ENCODE data around the gene DPH5.
"Not testable (repeated sequence)": the region's sequence is repeated elsewhere in the genome, so short reads cannot be mapped to it uniquely, and the experiment has no call there.

The DPH5 gene

DNA sequence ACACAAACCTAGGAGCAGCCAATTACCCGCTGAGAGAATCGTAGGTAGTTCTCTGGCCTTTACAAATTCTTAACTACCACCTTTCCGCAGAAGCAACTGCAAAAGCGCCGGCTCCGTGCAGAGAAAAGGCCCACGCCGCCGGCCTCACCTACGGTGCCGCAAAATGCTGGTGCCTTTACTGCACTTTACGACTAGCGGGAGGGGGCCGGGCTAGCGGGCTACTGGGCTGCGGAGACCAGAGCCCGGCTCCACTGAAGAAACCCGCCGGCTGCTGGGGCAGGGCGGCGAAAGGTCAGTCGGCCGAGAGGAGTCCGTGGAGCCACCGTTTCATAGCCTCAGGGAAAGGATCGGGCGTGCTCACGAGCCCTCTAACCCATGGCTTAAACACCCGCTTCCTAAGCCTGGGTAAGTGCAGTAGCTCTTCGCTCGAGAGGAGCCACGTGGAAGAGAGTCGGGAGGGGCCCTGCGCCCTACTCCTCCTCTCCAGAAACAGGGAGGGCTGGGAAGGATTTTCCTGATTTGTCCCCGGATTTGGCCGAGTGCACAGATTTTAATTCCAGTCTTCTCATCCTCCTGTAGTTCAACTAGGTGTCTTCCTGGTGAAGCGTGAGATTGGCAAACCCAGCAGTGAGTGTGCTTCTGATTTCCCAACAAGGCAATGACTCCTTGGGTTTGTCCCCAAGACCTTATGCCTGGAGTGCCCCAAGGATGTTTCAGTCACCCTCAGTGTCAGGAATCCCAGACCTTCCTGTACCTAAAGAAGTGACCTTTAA, at the start of gene DPH5:
Gene DPH5 (minus strand): TSS at position 128 of the 773 bp plus-strand sequence. CDS start 341 bp downstream, outside the sequence.
- peak; percentile 90 for DNase-seq

GRCh38 chr1:101073836-101074235, 48.3 kb upstream of the DPH5 start:
- no peak for DNase-seq

DNA sequence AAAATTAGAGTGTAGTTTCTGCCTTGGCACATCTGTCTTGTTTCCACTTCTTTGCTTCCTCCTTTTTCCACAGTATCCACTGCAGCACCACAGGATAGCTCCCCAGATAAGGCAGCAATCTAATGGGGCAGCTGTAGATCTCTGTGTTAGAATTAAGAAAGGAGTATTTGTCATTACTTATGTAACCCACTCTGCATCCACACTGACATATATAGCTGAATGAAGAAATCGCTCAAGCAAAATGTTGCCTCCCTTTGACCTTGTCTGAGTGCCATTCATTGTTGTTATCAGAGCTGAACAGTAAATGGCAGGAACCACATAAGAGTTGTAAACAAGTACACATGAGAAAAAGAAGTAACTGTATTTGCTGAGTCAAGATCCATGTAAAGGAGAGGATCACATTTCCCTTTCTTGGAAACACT, 45.9 kb upstream of the DPH5 start:
- no peak for DNase-seq

- no peak for DNase-seq
Measured at GRCh38 chr1:101069158-101069557, 43.6 kb upstream of the DPH5 start.

DNA sequence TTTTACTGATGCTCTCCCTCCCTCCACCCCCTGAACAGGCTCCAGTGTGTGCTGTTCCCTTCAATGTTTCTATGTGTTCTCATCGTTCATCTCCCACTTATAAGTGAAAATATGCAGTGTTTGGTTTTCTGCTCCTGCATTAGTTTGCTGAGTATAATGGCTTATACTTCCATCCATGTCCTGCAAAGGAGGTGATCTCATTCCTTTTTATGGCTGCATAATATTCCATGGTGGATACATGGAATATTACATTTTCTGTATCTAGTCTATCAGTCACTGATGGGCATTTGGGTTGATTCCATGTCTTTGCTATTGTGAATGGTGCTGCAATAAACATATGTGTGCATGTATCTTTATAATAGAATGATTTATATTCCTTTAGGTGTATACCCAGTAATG, 41.4 kb upstream of the DPH5 start:
- not testable (repeated sequence) for DNase-seq

DNA sequence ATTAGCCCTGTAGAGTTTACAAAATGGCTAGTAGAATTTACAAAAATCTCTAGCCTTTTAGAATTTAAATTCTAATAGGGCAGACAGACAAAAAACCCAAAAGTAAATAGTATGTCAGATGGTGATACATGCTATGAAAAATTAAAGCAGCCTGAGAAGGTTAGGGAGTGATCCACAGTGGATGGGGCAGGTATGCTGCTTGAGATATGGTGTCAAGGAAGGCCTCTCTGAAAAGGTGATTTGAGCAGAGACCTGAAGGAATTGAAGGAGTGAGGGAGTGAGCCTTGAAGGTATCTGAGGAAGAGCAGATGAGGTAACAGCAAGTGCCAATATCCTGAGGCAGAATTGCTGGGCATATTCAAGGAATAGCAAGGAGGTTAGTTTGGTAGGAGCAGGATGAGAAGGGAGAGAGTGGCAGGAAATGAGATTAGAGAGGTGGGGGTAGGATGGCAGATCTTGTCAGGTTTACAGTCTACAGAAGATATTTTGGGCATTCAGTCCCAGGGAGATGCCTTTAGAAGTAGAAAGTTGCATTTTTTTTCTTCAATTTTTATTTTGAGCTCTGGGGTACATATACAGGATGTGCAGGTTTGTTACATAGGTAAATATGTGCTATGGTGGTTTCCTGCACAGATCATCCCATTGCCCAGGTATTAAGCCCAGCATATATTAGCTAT, 40.8 kb upstream of the DPH5 start:
- no peak for DNase-seq

DNA sequence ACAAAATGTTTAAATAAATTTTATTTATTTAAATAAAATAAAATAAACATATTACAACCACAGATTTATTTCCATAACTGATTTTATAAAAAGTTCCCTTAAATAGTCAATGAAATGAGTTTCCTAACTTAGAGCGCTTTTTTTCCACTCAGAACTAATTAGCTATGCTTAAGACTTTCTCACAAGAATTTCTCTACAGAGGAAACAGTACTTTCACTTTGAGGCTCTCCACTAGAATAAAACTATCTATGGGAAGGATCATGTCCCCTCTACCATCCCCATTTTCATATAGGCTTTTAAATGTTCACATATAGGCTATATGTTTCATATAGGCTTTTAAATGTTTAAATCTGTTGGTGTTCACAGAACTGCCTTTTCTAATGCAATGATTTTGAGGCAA, 40.0 kb upstream of the DPH5 start:
- no peak for DNase-seq

- no peak for DNase-seq
Measured at GRCh38 chr1:101064697-101065096, 39.1 kb upstream of the DPH5 start.

DNA sequence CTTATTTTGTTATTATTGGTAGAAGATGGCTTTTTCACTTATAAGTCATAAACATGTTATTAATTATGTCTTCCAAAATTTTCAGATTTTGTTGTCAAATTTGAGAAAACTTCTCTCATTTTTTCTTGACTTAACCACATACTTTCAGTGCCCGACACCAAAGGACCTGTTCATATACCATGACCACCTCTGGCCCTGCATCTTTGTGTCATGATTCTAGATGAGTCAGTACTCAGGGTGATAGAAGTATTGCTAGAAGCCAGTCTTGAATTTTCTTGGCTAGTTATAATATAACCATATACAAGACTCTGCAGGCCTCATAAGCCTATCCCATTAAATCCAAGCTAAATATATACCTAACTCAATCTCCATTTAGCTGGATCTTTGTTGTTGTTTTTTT, 35.4 kb upstream of the DPH5 start:
- DNase-seq, result no peak

DNA sequence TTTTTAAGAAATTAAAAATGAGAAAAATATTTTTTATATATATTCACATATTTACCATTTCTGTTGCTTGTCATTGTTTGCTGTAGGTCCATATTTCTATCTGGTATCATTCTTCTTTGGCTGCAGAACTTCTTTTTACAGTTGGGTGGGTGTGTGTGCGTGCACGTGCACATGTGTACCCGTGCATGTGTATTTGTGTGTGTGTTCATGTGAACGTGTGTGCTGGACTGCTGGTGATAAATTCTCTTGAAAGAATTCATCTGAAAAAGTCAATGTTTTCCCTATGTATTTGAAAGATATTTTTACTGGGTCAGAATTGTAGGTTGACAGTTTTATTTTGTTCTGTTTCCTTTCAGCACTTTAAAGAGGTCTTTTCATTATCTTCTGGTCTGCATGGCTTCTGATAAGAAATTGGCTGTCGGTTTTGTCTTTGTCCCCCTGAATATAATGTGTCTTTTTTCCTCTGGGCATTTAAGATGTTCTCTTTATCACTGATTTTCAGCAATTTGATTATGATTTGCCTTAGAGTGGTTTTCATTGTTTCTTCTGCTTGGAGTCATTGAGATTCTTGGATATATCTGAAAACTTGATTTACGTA, 34.5 kb upstream of the DPH5 start:
- no peak for DNase-seq

GRCh38 chr1:101055623-101056022, 30.0 kb upstream of the DPH5 start:
- no peak for DNase-seq

DNA sequence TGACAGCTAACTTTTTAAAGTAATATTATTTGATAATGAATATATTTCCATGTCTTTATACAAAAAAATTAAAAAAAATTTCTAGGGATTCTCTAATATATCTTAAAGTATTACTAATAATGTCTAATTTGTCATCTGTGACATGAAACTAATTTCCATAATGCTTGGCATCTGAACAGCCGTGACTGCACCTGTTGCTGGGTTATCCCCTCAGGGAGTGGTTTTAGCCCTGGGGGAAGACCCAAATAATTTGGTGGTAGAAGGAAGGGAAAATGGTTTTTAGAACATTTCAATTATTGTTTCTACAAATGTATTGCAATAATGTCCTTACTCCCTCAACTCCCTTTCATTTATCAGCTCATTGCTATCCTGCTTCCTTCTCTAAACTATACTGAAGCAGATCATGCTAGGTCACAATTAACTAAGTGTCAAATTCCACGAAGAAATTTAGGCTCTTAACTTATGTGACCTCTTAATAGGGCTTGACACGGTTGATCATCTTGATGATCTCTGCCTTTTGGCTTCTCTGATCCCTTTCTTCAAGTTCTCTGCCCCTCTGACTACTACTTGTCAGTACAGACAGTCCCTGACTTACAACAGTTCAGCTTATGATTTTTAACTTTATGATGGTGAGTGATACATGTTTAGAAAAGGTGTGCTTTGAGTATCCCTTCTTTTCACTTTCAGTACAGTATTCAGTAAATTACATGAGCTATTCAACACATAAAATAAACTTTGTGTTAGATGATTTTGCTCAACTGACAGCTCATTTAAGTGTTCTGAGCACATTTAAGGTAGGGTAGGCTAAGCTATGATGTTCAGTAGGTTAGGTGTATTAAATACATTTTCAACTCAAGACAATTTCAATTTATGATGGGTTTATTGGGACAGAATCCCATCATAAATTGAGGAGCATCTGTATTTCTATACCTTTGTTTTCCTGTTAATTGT, 26.4 kb upstream of the DPH5 start:
- DNase-seq, result no peak

GRCh38 chr1:101050869-101051268, 25.3 kb upstream of the DPH5 start:
- no peak for DNase-seq

DNA sequence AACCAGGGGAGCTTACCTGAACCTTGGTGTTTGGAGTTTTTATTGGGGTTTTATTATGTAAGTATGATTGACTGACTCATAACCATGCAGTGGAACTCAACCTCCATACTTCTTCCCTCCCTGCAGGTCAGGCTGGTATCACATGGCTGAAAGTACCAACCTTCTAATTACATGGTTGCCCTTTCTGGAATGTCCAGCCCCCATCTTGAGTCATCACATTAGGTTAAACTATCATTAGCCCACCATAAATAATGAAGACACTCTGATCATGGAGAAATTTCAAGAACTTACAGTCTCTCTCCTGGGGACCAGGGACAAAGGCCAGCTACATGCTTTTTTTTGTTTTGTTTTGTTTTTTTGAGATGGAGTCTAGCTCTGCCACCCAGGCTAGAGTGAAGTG, 19.2 kb upstream of the DPH5 start:
- no peak for DNase-seq

GRCh38 chr1:101044259-101044658, 18.7 kb upstream of the DPH5 start:
- DNase-seq, result no peak

DNA sequence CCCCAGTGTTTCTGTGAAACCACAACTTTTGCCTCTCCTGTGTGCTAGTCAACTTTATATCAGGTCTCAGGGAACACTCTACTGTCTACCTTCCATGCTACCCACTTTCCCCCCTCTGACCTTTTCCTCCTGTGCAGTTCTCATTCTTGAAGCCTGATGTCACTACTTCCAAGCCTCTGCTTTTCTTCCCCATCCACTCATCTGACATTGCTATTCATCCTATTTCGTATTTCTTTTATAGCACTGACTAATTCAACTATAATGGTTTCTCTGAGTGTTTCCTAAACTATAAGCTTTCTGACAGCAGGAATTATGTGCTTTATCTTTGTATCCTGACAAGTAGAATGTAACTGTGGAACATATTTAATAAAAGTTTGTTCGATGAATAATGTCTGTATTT, 18.2 kb upstream of the DPH5 start:
- DNase-seq, result no peak

- DNase-seq, result no peak
Measured at GRCh38 chr1:101041300-101041699, 15.7 kb upstream of the DPH5 start.

- no peak for DNase-seq
Measured at GRCh38 chr1:101040666-101041065, 15.1 kb upstream of the DPH5 start.

DNA sequence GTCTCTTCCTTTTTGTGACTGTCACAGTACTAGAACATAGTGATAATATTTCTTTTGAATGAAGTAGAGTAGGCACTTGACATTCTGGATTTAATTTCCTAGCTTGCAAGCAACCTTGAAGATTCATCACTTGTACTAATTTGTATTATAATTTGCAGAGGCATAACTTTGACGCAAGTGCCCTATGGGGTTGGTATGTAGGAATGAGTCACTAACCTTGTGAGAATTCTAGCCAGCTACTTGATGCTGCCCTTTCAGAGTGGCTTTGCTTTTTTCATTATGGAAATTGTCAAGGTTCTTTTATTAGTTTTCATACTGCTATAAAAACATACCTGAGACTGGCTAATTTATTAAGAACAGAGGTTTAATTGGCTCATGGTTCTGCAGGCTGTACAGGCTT, 13.7 kb upstream of the DPH5 start:
- no peak for DNase-seq

DNA sequence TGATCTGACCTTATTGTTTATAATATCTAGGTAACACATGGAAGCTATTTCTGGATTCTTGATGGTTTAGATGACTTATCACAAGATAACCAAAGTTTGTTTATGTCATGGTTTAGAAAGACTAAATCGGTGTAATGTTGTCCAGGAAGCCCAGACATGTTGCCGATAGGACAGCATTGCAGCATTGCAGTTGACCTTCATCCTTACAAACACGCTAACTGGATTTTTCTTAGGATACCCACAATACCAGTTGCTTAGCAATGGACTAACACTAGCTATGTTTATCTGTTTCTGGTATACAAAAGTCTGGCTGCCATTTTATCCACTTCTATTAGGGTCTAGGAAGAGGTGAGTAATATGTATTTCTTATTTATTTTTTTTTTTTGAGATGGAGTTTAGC, 11.7 kb upstream of the DPH5 start:
- DNase-seq, result no peak

GRCh38 chr1:101033017-101033416, 7.4 kb upstream of the DPH5 start:
- no peak for DNase-seq

DNA sequence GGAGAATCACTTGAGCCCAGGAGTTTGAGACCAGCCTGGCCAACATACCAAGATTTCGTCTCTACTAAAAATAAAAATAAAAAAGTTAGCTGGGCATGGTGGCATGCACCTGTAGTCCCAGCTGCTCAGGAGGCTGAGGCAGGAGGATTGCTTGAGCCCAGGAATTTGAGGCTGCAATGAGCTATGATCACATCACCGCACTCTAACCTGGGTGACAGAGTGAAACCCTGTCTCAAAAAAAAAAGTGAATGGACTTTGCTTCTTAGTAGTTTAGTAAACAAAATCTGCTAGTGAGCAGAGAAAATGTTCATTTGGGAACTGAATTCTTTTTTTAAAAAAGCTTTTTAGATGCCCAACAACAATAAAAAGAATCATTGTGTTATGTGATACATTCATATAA, 6.5 kb upstream of the DPH5 start:
- not testable (repeated sequence) for DNase-seq

DNA sequence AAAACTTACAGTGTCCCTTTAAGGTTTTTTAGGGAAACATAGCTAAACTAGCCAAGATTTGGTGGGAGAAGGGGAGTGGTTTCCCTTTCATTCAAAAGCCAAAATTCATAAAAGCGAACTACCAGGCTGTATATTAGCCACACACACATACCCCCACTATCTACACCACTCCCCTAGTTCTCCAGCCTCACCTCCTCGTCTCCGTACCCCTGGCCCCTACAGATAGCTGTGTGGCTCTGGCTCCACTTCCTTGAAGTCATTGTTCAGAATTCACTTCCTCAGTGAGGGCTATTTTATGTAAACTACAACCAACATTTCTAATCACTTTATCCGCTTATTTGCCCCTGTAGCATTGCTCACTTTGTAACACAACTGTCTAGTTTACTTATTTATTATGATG, 5.3 kb upstream of the DPH5 start:
- DNase-seq, result no peak

Data from stimulated activated CD4-positive, alpha-beta T cell treated with anti-CD3 and anti-CD28 coated beads, Interleukin-1b, Interleukin-23, amount 100 ng/mL, for 48 hours (primary cell).